ENCODE results near the gene GTPBP3. TPM values are rescaled to one million over a fixed set of nuclear protein-coding genes. Genes with fewer than 3 reads are reported as not detected.
"Not testable (repeated sequence)": the region's sequence is repeated elsewhere in the genome, so short reads cannot be mapped to it uniquely, and the experiment has no call there.

The GTPBP3 gene
- total and polyA plus RNA-seq, 2 experiments from 2014 or later, result 7.9 to 14.8 TPM

DNA sequence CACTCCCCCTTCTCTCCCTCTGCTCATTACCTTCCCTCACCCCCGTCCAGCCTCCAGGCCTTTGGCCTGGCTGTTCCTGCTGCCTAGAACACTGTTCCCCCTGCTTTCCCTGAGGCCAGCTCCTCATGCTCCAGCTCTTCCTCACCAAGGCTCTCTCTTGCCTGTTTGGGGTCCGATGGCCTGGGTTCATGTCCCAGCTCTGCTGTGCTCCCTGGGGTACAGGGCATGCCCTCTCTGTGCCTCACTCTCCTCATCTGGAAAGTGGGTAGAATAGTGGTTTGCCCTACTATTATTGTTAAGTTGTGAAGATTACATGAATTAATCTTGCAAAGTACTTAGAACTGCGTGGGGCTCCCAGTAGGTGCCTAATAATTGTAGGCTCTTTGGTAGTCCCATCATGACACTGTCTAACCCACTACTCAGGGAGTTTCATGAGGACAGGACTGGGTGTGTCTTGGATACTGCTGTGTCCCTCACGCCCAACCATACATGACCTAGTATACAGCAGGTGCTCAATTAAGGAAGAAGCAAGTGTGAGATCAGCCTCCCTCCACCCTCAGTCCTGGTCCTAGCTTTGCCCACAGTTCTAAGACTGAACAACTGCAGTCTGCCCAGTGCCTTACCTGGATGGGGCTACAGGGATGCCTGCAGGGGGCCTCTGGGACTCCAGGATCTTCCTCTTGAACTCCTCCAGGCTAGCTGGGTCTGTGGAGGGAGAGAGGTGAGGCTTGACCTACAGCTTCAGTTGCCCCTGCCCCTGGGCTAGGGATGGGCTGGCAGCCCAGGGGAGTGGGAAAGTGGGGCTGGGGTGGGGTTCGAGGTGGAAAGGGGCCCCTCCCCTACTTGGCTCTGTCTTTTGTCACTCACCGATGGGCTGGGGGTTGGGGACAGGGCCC is 22.8 kb downstream of the GTPBP3 start:
- no peak for TF ChIP-seq EZH2 (IDR thresholded peaks at IDR 0.05; ENCODE audit: insufficient read depth, poor library complexity, severe bottlenecking)
- no peak for TF ChIP-seq EZH2phosphoT487 (IDR thresholded peaks at IDR 0.05; ENCODE audit: insufficient read depth, low read depth)
- no peaks in the 10 kb centered on the region for H3K9me2 ChIP-seq (ENCODE audit: insufficient read depth)
- H4K20me1 ChIP-seq (ENCODE audit: insufficient read depth), result no peaks in the 10 kb centered on the region
- no peak overlapping the region for H2AFZ ChIP-seq
- no peak overlapping the region for H3K4me2 ChIP-seq (ENCODE audit: unreplicated experiment)
- H3K27ac ChIP-seq, result no peak overlapping the region
- H3K4me1 ChIP-seq (ENCODE audit: insufficient read depth), result no peaks in the 10 kb centered on the region
- H3K27me3 ChIP-seq (replicated peaks; ENCODE audit: insufficient read depth), result no peaks in the 10 kb centered on the region; the same call in 1 of the 2 replicates
- H3K9ac ChIP-seq, result no peak overlapping the region
- 55 to 71% methylated on average over 5 to 6 of the region's 6 CpGs for WGBS, 2 experiments (ENCODE audit: low coverage in 1 of 2, low lambda C conversion rate in 2 of 2, missing lambda C conversion rate in 2 of 2)
- H3K79me2 ChIP-seq (ENCODE audit: insufficient read depth), result no peaks in the 10 kb centered on the region
- no peaks in the 10 kb centered on the region for H3K9me3 ChIP-seq (ENCODE audit: low read depth)
- no peaks in the 10 kb centered on the region for H3F3A ChIP-seq (ENCODE audit: insufficient read depth)
- H3K4me3 ChIP-seq, result no peak overlapping the region
- in situ Hi-C loops (cut with MboI), result no loop called here
- DNase-seq, result no peak
- no peaks in the 10 kb centered on the region for H3K36me3 ChIP-seq (ENCODE audit: low read depth)

DNA sequence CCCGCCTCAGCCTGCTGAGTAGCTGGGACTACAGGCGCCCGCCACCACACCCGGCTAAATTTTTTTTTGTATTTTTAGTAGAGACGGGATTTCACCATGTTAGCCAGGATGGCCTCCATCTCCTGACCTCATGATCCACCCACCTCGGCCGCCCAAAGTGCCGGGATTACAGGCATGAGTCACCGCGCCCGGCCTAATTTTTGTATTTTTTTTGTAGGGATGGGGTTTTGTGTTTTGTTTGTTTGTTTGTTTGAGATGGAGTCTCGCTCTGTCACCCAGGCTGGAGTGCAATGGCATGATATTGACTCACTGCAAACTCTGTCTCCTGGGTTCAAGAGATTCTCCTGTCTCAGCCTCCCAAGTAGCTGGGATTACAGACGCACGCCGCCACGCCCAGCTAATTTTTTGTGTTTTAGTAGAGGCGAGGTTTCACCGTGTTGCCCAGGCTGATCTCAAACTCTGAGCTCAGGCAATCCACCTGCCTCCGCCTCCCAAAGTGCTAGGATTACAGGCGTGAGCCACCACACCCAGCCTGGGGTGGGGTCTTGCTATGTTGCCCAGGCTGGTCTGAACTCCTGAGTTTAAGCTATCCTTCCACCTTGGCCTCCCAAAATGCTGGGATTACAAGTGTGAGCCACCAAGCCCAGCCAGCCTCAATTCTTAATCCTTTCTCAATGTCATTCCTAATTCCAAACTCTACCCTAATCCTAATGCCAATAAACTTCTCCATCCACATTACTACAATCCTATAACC is 26.7 kb downstream of the GTPBP3 start:
- H3K27ac ChIP-seq; H4K20me1 ChIP-seq (ENCODE audit: insufficient read depth); H3K9me3 ChIP-seq (ENCODE audit: low read depth); H3K27me3 ChIP-seq (replicated peaks; ENCODE audit: insufficient read depth); H3K4me3 ChIP-seq; H3K4me2 ChIP-seq (ENCODE audit: unreplicated experiment); in situ Hi-C loops (cut with MboI); DNase-seq; H3K9ac ChIP-seq; H2AFZ ChIP-seq; H3K36me3 ChIP-seq (ENCODE audit: low read depth); H3K79me2 ChIP-seq (ENCODE audit: insufficient read depth); H3K4me1 ChIP-seq (ENCODE audit: insufficient read depth); H3F3A ChIP-seq (ENCODE audit: insufficient read depth); H3K9me2 ChIP-seq (ENCODE audit: insufficient read depth): not testable (repeated sequence)
- 88 to 89% methylated on average over 17 to 20 of the region's 20 CpGs for WGBS, 2 experiments (ENCODE audit: low coverage in 1 of 2, low lambda C conversion rate in 2 of 2, missing lambda C conversion rate in 2 of 2)

DNA sequence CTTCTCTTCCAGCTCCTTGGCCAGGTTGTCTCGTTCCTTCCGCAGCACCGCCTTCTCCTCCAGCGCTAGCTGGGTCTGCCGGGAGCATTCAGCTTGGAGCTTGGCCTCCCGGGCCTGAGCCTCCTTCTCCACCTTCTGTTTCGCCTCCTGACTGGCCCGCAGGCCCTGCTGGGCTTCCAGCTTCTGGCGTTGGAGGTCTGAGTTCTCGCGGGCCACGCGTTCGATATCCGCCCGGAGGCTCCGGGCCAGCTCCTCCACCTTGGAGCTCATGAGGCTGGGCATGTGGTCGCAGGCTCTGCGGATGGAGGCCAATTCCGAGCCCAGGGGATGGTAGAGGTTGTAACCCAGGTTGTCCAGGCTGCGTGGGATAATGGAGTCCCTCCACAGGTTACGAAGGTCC is 28.0 kb downstream of the GTPBP3 start:
- H3K9me2 ChIP-seq (ENCODE audit: insufficient read depth), result no peaks in the 10 kb centered on the region
- H3K4me3 ChIP-seq, result no peak overlapping the region
- no peak overlapping the region for H2AFZ ChIP-seq
- no peak for DNase-seq
- WGBS, 2 experiments (ENCODE audit: low coverage in 1 of 2, low lambda C conversion rate in 2 of 2, missing lambda C conversion rate in 2 of 2), result 72 to 74% methylated on average over 22 of the region's 22 CpGs
- no peak for TF ChIP-seq EZH2phosphoT487 (IDR thresholded peaks at IDR 0.05; ENCODE audit: insufficient read depth, low read depth)
- no peak for TF ChIP-seq EZH2 (IDR thresholded peaks at IDR 0.05; ENCODE audit: insufficient read depth, poor library complexity, severe bottlenecking)
- H3K9me3 ChIP-seq (ENCODE audit: low read depth), result no peaks in the 10 kb centered on the region
- no peaks in the 10 kb centered on the region for H4K20me1 ChIP-seq (ENCODE audit: insufficient read depth)
- in situ Hi-C loops (cut with MboI), result no loop called here
- no peaks in the 10 kb centered on the region for H3F3A ChIP-seq (ENCODE audit: insufficient read depth)
- no peaks in the 10 kb centered on the region for H3K4me1 ChIP-seq (ENCODE audit: insufficient read depth)
- no peak overlapping the region for H3K27ac ChIP-seq
- H3K36me3 ChIP-seq (ENCODE audit: low read depth), result no peaks in the 10 kb centered on the region
- H3K9ac ChIP-seq, result no peak overlapping the region
- H3K79me2 ChIP-seq (ENCODE audit: insufficient read depth), result no peaks in the 10 kb centered on the region
- no peaks in the 10 kb centered on the region; the same call in 1 of the 2 replicates for H3K27me3 ChIP-seq (replicated peaks; ENCODE audit: insufficient read depth)
- H3K4me2 ChIP-seq (ENCODE audit: unreplicated experiment), result no peak overlapping the region

DNA sequence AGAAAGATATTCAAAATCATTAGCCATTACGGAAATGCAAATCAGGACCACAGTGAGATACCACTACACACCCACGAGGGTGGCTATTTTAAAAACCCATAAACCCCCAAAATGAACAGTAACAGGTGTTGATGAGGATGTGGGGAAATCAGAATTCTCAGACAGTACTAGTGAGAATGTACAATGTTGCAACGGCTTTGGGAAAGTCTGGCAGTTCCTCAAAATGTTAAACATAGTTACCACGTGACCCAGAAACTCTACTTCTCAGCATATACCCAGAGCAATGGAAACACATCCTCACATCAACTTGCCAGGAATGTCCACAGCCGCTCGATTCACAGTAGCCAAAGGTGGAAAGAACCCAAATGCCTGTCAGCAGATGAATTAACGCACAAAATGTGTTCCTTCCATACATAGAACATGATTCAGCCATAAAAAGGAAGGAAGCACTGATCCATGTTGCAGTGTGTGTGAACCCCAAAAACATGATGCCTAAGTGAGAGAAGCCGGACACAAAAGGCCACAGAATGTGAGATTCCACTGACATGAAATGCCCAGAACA is 32.8 kb downstream of the GTPBP3 start:
- Histone ChIP-seq H3K9ac (no peak overlapping the region), H3K9me3 (ENCODE audit: low read depth) (no peaks in the 10 kb centered on the region), H3K4me2 (ENCODE audit: unreplicated experiment) (no peak overlapping the region), H3K9me2 (ENCODE audit: insufficient read depth) (no peaks in the 10 kb centered on the region), H3K36me3 (ENCODE audit: low read depth) (no peaks in the 10 kb centered on the region), H4K20me1 (ENCODE audit: insufficient read depth) (no peaks in the 10 kb centered on the region), H3F3A (ENCODE audit: insufficient read depth) (no peaks in the 10 kb centered on the region), H3K27me3 (replicated peaks; ENCODE audit: insufficient read depth) (no peaks in the 10 kb centered on the region), H3K4me3 (no peak overlapping the region), H3K4me1 (ENCODE audit: insufficient read depth) (no peaks in the 10 kb centered on the region), H2AFZ (no peak overlapping the region), H3K79me2 (ENCODE audit: insufficient read depth) (no peaks in the 10 kb centered on the region), H3K27ac (no peak overlapping the region)
- WGBS, 2 experiments (ENCODE audit: low coverage in 1 of 2, low lambda C conversion rate in 2 of 2, missing lambda C conversion rate in 2 of 2), result 33 to 37% methylated on average over 8 of the region's 8 CpGs
- DNase-seq, result peak; percentile 32
- in situ Hi-C loops (cut with MboI), result no loop called here
- TF ChIP-seq EZH2 (IDR thresholded peaks at IDR 0.05; ENCODE audit: insufficient read depth, poor library complexity, severe bottlenecking) (no peak), EZH2phosphoT487 (IDR thresholded peaks at IDR 0.05; ENCODE audit: insufficient read depth, low read depth) (no peak)

Data from GM23248 (cell line).